ENCODE measurements around the gene ENHO.
A peak's percentile ranks its signal among the peaks of the same experiment; 100 is the strongest.
"Not testable (repeated sequence)": the region's sequence is repeated elsewhere in the genome, so short reads cannot be mapped to it uniquely, and the experiment has no call there.

The ENHO gene

GRCh38 chr9:34505370-34506120 is 17.2 kb downstream of the ENHO start:
- DNase-seq: no peak

GRCh38 chr9:34503406-34503805 is 19.4 kb downstream of the ENHO start:
- no peak for DNase-seq

- no peak for DNase-seq
Observed at GRCh38 chr9:34502891-34503290, 19.9 kb downstream of the ENHO start.

GRCh38 chr9:34502471-34502870 is 20.3 kb downstream of the ENHO start:
- no peak for DNase-seq

GRCh38 chr9:34501889-34502425 is 20.8 kb downstream of the ENHO start:
- no peak for DNase-seq

- no peak for DNase-seq
Observed at GRCh38 chr9:34501372-34501771, 21.4 kb downstream of the ENHO start.

- DNase-seq: peak; percentile 77
Observed at GRCh38 chr9:34500623-34501267, 22.0 kb downstream of the ENHO start.

- no peak for DNase-seq
Observed at GRCh38 chr9:34499076-34499475, 23.7 kb downstream of the ENHO start.

GRCh38 chr9:34498553-34498952 is 24.2 kb downstream of the ENHO start:
- no peak for DNase-seq

GRCh38 chr9:34496149-34496712 is 26.6 kb downstream of the ENHO start:
- DNase-seq: no peak

- DNase-seq: no peak
Observed at GRCh38 chr9:34493972-34494535, 28.7 kb downstream of the ENHO start.

GRCh38 chr9:34492051-34492450 is 30.7 kb downstream of the ENHO start:
- no peak for DNase-seq

- DNase-seq: no peak
Observed at GRCh38 chr9:34491596-34491995, 31.2 kb downstream of the ENHO start.

GRCh38 chr9:34490760-34491159 is 32.0 kb downstream of the ENHO start:
- DNase-seq: no peak

GRCh38 chr9:34490360-34490759 is 32.4 kb downstream of the ENHO start:
- DNase-seq: no peak

- no peak for DNase-seq
Observed at GRCh38 chr9:34486572-34486971, 36.2 kb downstream of the ENHO start.

GRCh38 chr9:34485822-34486221 is 37.0 kb downstream of the ENHO start:
- no peak for DNase-seq

GRCh38 chr9:34484678-34485077 is 38.1 kb downstream of the ENHO start:
- no peak for DNase-seq

GRCh38 chr9:34482746-34483145 is 40.0 kb downstream of the ENHO start:
- DNase-seq: not testable (repeated sequence)

- DNase-seq: not testable (repeated sequence)
Observed at GRCh38 chr9:34481620-34482019, 41.2 kb downstream of the ENHO start.

GRCh38 chr9:34479431-34479866 is 43.3 kb downstream of the ENHO start:
- DNase-seq: no peak

- DNase-seq: no peak
Observed at GRCh38 chr9:34477541-34477940, 45.2 kb downstream of the ENHO start.

GRCh38 chr9:34475097-34475496 is 47.7 kb downstream of the ENHO start:
- DNase-seq: no peak
